Measurements from ENCODE around the gene HEG1.

The HEG1 gene

DNA sequence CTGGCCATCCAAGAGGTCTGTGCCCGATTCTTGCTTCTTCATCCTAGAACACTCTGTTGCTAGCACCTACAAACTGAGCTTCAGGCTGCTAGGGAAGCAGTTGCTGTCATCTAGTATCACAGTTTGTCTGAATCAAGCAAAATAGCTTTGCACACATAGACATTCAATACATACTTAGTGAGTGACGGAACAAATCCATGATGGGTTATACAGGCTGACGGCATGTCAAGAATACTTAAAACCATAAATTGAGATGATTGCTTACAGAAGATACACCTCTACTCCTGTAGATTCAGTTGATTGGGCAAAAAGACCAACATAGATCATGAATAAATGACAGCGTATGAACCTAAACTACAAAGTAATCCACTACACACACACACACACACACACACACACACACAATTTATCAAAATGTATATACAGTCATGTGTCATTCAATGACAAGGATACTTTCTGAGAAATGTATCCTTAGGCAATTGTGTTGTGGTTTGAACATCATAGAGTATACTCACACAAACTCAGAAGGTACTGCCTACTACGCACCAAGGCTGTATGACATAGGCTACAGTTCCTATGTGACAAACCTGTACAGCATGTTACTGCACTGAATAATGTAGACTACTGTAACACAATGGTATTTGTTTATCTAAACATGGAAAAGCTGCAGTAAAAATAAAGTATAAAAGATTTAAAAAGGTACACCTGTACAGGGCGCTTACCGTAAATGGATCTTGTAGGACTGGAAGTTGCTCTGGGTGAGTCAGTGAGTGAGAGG lies 14.4 kb upstream of the HEG1 start:
- in situ Hi-C loops (cut with HindIII; ENCODE audit: low sequenced_read_pairs): no loop called here

DNA sequence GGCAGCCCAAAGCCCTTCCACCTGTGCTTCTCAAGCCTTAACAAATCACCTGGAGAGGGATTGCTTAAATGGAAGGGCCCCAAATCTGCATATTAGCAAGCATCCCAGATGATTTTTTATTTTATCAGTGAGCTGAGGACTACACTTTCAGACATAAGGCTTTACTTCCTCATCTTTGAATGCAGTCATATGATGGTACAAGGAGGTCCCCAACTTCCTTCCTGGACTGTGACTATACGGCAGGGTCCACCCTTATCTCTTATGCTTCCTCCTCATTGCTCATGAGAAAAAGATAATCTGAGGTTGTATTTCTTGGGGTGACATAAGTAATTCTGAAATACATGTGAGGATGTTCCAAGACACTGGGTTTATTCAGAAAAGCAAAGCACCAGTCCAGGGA lies 13.7 kb upstream of the HEG1 start:
- in situ Hi-C loops (cut with HindIII; ENCODE audit: low sequenced_read_pairs): no loop called here

DNA sequence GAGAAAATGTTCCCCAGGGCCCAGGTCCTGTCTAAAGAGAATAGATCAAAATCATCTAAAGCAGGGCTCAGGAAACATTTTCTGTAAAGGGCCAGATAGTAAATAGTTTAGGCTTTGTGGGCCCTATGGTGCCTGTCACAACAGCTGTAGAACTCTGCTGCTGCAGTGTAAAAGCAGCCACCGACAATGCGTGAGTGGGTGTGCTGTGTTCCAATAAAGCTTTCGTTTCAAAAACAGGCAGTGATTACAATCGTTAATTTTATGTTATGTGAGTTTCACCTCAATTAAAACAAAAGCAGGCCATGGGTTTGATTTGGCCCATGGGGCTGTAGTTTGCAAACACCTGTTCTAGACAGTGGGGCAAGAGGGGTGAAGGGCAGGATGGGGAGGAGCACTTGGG lies 12.5 kb upstream of the HEG1 start:
- in situ Hi-C loops (cut with HindIII; ENCODE audit: low sequenced_read_pairs): no loop called here

DNA sequence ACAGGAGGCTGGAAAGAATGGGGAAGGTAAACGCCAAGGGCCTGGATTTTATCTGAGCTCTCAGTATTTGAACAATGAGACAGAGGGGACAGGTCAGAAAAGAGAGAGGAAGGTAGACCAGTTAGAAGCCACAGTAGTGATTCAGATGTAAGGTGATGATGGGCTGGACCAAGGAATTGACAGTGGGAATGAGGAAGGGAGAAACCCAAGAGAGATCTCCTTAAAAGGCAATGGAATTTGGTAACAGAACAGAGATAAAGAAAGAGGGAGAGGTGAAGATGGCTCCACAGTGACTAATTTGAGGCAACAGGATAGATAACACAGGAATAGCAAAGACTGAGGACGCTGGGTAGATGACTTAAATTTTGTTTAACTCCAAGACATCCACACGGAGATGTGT lies 11.4 kb upstream of the HEG1 start:
- in situ Hi-C loops (cut with HindIII; ENCODE audit: low sequenced_read_pairs): no loop called here

DNA sequence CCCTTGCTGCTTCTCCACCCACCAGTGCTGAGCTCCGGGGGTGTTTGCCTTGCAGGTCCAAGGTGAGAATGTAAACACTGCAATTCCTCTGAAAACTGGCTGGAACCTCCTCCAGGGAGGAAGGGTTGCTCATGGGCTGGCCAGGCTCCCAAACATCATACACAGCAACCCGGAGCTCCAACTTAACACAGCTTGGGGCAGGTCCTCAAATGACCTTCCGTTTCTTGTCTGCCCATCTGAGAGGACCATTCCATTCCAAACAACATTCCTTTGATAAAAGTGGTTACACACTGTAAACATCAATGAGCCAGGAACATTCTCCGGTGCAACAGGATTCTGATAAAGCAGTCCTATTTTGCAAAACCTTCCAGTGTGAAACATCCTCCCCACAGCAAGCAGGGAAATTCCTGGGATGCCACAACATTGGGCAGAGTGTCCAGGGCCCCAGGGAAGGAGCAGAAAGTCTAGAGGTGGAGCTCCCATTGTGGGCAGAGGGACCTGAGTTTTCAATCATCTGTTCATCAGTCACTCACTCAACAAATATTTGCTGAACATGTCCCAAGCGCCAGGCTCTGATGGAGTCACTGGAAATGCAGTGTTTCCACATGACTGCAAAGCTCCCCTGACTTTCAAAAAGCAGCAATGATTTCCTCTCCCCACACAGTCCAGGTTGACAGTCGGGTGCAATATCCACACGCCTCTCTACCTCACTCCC lies 7.3 kb upstream of the HEG1 start:
- in situ Hi-C loops (cut with HindIII; ENCODE audit: low sequenced_read_pairs): no loop called here

DNA sequence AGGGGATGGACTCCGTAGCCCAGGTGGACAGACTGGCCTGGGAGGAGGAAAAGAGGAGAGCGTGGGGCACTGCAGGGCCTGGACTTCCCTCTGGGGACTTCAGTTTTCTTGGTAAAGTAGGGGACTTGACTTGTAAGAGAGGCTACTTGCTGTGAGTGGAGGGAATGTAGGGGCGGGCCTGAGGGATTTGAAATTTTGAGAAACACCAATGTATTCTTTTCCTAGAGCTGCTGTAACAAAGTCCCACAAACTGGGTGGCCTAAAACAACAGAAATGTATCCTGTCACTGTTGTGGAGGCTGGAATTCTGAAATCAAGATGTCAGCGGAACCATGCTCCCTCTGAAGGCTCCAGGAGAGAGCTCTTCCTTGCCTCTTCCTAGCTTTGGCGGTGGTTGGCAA lies 5.8 kb upstream of the HEG1 start:
- in situ Hi-C loops (cut with HindIII; ENCODE audit: low sequenced_read_pairs): no loop called here

DNA sequence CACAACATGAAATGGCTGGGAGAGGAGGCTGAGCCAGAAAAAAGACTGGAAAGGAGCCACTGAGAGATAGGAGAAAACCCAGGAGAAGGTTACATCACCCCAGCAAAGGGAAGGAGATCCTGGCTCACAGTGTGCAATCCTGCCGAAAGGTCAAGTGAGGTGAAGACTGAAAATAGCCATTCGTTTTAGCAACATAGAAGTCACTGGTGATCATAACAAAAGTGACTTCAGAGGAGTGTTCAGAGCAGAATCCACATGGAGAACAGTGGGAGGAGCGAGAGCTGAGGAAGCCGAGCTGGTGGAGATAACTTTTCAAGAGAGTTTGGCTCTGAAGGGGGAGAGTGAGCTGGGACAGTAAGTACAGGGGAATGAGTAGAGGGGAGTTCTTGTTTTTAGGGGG lies 5.4 kb upstream of the HEG1 start:
- in situ Hi-C loops (cut with HindIII; ENCODE audit: low sequenced_read_pairs): no loop called here

DNA sequence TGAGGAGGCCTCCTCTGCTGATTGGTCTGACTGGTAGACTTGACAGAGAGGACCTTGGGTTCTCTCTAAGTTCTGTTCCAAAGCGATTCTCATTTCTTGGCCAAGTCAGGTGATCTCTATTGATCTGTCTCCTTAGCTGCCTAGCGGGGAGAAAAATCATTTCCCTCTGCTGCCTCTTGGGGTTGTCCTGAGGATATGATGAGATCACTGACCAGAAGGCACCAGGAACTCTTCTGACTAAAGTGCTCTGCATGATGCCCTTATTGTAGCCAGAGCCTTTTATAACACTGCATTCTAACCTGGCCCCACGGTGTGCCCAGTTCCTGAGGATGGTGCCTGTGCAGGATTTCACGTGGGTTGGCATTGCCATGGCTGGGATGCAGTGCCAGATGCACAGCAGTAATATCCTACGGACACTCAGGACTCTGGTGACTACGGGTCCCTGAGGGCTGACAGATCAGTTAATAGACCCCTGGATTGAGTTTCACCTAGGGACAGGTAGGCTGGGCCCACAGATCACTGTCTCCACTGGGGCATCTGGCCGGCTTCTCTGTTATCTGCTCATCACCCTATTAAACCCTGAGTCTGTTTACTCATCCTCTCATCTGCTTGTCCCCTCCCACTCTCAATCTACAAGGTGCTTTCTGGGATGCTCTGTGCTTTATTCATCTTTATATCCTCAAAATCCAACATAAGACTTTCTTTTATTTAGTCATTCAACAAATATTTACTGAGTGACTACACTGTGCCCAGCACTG lies 3.9 kb upstream of the HEG1 start:
- in situ Hi-C loops (cut with HindIII; ENCODE audit: low sequenced_read_pairs): no loop called here

DNA sequence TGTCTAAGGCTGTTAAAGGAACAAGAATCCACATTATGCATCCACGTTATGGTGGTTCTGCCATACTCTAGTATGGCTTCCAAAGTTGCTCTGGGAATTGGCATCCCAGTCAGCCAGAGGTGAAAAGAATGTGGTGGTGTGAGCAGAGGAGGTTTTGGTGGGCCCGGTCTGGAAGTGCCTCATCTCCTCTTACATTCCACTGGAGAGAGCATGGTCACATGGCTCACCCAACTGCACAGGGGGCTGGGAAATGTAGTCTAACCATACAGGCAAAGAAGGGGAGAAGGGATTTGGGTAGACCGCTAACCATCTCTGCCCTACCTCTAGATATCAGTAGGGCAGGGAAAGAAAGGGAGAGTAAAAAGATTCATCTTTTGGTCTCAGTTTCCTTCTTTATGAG lies 3.2 kb upstream of the HEG1 start:
- in situ Hi-C loops (cut with HindIII; ENCODE audit: low sequenced_read_pairs): no loop called here

DNA sequence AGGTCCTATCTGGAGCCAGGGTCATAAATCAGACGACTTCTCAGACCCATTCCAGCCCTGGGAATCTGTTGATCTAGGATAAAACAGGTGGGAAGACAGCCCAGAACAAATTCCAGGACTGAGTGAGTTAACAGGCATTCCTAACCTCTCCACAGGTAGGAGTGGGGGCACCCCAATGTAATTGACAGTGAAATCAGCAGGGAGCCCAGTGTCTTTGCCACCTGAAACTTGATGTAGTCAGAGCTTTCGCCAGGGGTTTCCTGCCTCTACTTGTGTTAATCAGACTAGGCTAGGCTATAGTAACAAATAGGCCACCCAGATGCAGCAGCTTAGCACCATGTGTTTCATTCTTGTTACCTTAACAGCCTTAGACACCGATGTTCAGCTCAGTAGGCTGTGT lies 2.7 kb upstream of the HEG1 start:
- in situ Hi-C loops (cut with HindIII; ENCODE audit: low sequenced_read_pairs): no loop called here

DNA sequence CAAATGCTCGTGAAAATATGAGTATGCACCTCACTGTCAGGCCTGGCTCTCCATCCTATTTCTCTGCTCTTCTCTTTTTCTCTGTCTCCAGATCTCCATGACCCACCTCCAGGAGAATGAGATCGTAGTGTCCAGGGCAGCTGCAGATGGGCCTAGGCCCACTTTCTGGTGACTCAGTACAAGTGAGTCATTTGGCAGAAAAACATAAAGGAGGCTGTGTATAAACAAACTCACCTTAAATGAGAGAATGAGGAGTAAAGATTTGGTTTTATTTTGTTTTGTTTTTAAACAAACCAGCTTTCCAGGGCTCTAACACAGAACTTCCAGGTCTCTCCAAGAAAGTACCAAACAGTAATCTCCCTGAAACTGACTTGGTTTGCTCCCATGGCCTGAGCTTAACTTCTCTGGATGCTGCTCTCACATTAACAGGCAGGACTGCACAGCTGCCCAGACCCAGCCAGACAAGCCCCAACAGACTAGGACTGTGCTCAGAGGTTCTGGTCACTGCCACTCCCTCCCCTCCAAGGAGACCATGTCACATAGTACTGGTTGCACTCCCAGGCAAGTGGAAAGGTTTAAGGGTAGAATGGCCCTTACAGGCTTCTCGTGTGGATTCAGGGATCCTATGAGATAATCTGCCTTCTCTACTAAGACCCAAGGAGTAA lies 1.5 kb upstream of the HEG1 start:
- in situ Hi-C loops (cut with HindIII; ENCODE audit: low sequenced_read_pairs): no loop called here

DNA sequence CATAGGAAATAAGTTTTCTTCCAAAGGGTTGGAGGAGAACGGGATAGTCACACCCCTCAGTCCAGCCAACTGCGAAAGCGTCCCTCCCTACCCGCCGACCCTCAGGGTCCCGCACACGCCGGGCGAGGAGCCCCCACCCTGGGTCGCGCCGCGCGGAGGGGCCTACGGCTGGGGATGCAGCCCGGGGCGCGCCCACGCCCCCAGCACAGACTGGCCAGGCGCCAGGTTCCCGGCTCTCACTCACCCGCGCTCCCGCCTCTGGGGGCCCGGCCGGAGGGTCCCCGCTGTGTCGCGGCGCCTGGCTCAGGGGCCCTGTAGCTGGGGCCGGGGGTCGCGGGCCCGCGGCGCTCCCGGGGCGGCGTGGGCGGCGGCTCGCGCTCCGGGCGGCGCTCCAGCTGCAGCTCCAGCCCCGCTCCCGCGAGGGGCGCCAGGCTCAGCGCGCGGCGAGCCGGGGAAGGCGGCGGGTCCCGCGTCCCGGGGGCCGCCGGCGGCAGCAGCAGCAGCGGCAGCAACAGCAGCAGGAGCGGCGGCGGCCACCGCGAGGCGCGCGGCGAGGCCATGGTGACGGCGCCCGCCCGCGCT lies 375 bp downstream of the HEG1 start:
- in situ Hi-C loops (cut with HindIII; ENCODE audit: low sequenced_read_pairs): no loop called here

DNA sequence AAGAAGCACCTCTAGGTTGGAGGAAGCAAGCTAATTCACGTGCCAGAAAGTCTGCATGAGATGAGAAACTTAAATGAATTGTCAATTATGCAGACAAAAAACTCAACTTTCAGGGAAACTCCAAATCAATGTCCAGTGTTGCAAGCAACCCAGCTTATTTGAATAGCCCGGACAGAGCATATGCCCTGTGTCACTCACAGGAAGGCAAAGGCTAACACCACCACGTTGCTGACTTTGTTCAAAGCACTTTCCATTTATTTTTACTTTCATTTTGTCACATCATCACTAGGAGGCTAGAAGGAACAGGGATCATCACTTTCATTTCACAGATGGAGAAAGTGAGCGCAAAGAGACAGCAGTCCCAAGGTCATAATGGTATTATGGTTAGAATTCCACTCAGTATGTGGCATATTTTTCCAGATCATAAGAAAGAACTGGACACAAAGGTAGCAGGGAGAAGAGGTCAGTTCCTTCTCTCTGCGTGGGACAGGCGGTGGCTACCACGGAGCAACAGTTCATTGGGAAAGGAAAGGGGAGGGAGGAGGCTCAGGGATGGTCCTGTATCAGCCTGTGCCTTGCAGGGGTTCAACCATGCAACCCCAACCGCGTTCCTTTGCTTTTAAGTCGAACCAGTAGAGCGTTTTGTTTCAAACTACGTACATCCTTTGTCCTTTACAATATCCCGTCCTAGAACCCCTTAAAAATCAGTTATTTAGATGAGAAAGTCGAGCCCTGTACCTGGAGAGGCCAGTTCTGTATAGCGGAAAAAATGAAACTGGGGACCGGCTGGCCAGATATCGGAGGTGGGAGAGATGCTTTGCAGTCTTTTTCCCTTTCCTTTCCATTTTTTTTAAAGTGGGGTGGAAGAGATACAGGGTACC lies 1.1 kb downstream of the HEG1 start:
- in situ Hi-C loops (cut with HindIII; ENCODE audit: low sequenced_read_pairs): no loop called here

DNA sequence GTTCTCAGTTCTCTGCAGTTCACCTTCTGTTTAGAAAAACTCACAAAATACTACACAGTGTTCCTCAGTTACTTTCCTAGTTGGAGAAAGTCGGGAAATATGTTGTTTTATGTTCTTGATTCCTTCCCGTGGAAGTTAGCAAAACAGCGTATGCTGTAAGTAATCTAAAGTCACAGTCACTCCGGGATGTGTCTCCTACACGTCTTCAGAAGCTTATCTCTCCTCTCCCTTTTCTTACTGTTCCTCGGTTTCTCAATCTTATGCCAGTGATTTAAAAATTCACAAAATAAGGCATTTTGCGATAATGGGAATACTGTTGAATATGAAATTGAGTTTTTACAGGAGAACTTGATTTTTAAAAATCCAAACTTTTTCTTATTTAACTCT lies 1.7 kb downstream of the HEG1 start:
- in situ Hi-C loops (cut with HindIII; ENCODE audit: low sequenced_read_pairs): no loop called here

DNA sequence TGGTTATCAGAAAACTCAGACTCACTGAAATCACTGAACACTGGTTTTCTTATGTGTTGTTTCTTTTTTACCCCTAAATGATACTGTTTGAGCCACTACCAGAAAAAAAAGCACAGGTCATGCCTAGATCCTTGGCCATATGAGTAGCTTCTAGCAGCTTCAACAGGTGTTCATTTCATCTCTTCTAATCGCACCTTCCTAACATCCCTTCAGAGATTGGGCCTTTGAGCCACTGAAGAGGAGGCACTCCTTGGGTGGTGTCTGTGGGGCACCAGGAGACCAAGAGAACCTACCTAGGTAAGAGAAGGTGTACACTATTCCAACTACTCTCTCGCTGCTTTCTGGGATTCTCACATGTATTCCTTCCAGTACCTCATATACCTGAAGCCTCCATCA lies 2.5 kb downstream of the HEG1 start:
- in situ Hi-C loops (cut with HindIII; ENCODE audit: low sequenced_read_pairs): no loop called here

DNA sequence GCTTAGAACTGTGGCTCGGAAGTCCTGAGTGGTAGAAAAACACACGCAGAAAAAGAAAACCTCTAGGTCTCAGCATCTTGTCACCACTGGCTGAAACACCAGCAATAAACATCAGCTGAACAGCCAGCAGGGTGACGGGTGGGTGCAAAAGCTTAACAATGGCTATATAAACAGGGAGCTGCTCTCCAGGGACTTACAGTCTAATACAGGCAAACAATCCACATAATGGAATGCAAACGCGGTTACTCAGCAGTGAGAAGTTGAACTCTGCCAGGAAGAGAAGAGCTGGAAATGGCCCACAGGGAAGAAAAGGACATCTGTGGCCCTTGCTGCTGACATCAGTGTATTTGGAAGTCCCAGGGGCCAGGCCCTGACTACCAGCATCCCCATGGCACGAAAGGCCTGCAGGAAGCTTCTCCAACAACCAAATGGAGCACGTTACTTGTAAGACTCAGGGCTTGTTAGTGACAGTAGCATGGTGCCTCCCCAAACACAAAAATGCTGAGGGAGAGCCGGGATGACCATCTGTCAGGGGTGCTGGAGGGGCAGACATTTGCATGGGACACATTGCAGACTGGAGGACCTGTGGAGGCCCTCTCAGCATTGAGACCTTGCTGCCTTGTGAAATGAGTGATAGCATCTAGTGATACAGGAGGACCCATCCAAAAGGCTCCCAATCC lies 3.0 kb downstream of the HEG1 start:
- in situ Hi-C loops (cut with HindIII; ENCODE audit: low sequenced_read_pairs): no loop called here

DNA sequence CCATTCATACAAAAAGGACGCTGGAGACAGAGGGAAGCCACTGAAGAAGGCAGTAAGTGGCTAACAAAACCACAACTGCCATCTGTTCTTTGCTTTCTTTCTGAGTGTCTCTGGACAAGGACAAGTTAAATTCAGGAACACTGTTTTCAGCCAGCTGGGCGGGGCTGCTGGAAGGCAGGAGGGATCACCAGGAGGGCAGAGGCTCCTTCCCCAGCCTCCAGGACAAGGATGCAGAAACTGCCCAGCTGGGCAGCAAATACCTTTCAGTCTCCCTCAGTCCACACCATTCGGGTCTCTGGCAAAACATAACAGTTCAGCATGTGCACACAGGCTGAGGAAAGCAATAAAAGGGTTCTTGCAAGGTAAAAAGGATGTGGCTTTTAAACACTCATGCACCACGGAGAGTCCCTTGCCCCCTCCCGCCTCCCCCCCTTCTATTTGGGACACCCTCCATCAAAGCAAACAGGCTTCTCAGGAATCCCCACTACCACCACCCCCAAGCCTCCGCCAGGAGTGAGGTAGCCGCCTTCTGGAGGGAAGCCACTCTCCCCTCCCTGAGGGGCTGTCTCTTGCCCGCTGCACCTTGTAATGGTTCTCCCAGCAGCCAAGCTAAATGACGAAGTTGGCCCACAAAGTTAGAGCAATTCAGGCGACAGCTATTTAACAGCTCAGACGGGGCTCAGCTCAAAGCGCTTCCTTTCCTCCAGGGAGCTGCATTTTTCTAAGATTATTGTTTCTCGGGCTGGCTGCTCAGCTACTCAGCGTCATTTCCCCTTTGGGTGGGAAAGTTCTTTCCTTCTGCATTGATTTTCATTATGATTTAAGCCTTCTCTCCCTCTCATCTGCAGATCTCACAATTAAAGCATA lies 3.8 kb downstream of the HEG1 start:
- in situ Hi-C loops (cut with HindIII; ENCODE audit: low sequenced_read_pairs): no loop called here

DNA sequence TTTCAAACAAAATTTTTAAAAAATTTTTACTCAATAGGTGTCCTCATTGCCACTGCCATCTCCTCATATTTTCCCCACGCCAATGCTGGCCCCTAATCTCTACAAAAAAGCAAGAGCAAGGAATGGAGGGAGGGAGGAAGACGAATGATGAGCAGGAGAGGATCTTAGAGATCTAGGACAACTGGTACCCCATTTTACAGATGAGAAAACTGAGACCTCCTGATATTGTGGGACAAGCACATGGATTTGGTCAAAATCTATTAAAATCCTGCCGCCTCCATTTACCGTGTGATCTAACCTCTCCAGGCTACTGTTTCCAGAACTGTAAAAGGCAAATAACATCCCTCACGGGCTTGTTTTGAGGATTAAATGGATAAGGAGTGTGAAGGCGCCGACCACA lies 4.6 kb downstream of the HEG1 start:
- in situ Hi-C loops (cut with HindIII; ENCODE audit: low sequenced_read_pairs): no loop called here

All from DLD1 (cell line).